Measurements from ENCODE around the gene INSL3. TPM values are rescaled to one million over a fixed set of nuclear protein-coding genes. Genes with fewer than 3 reads are reported as not detected.
A peak's percentile ranks its signal among the peaks of the same experiment; 100 is the strongest.

INSL3 gene
- total and polyA plus RNA-seq, 2 of the 8 experiments (the other 6 are each of a cell fraction or from before 2014, with no cell fraction given), result 0.41 to 1.5 TPM

GRCh38 chr19:17766543-17767131, 54.7 kb downstream of the INSL3 start (continued):
- TF ChIP-seq CHD2 (IDR thresholded peaks at IDR 0.05; ENCODE audit: low read length), result 0 out of 2 replicates have a peak, but pooled peaks have one; percentile 11
- no peak for TF ChIP-seq TBP (IDR thresholded peaks at IDR 0.05; ENCODE audit: low read depth, low read length)
- TF ChIP-seq SIX5 (IDR thresholded peaks at IDR 0.05; ENCODE audit: low read depth, low read length), result no peak
- TF ChIP-seq CBX8 (IDR thresholded peaks at IDR 0.05; ENCODE audit: borderline replicate concordance, low read depth, low read length), result no peak
- TF ChIP-seq KDM5A (IDR thresholded peaks at IDR 0.05; ENCODE audit: low read length), result no peak
- peak; percentile 96 to 97 for TF ChIP-seq RAD21 (IDR thresholded peaks at IDR 0.05 in 1 of 2, conservative IDR thresholded peaks at IDR 0.05 in 1 of 2; ENCODE audit: low read depth in 2 of 2, low read length in 2 of 2)
- no peak for TF ChIP-seq CHD1 (IDR thresholded peaks at IDR 0.05; ENCODE audit: low read depth, low read length)
- no peak for TF ChIP-seq GTF2F1 (IDR thresholded peaks at IDR 0.05; ENCODE audit: borderline replicate concordance, low read depth, low read length)
- 0 out of 2 replicates have a peak, but pooled peaks have one; percentile 13 for TF ChIP-seq SRF (IDR thresholded peaks at IDR 0.05; ENCODE audit: low read depth, low read length)
- no peak for TF ChIP-seq SP4 (IDR thresholded peaks at IDR 0.05; ENCODE audit: low read length)
- no peak for TF ChIP-seq CEBPB (IDR thresholded peaks at IDR 0.05; ENCODE audit: low read depth, low read length)
- TF ChIP-seq YY1 (IDR thresholded peaks at IDR 0.05; ENCODE audit: low read depth, low read length), result 0 out of 2 replicates have a peak, but pooled peaks have one; percentile 26
- no peak for TF ChIP-seq PHF8 (conservative IDR thresholded peaks at IDR 0.05; ENCODE audit: low read depth, low read length)
- TF ChIP-seq POLR2AphosphoS5 (IDR thresholded peaks at IDR 0.05; ENCODE audit: low read depth, low read length), result no peak
- TF ChIP-seq SP2 (IDR thresholded peaks at IDR 0.05; ENCODE audit: low read length), result no peak
- TF ChIP-seq, protein P1, sequence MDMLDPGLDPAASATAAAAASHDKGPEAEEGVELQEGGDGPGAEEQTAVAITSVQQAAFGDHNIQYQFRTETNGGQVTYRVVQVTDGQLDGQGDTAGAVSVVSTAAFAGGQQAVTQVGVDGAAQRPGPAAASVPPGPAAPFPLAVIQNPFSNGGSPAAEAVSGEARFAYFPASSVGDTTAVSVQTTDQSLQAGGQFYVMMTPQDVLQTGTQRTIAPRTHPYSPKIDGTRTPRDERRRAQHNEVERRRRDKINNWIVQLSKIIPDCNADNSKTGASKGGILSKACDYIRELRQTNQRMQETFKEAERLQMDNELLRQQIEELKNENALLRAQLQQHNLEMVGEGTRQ (IDR thresholded peaks at IDR 0.05; ENCODE audit: low read length), result no peak
- TF ChIP-seq BACH1 (IDR thresholded peaks at IDR 0.05; ENCODE audit: low read length), result peak; percentile 40; the same call in 1 of the 2 replicates
- no peak for TF ChIP-seq CBX5 (IDR thresholded peaks at IDR 0.05; ENCODE audit: low read depth, low read length)
- TF ChIP-seq ZNF274 (IDR thresholded peaks at IDR 0.05; ENCODE audit: borderline replicate concordance, extremely low read depth, low read length), result no peak
- TF ChIP-seq HDAC2 (IDR thresholded peaks at IDR 0.05; ENCODE audit: borderline replicate concordance in 1 of 2, low read depth in 2 of 2, low read length in 2 of 2), result peak in 1 of 2 experiments; percentile 54; a peak in 1 of 4 replicates
- TF ChIP-seq BRCA1 (IDR thresholded peaks at IDR 0.05; ENCODE audit: low read depth, low read length), result no peak

All from H1 (cell line).